Neuronal stem cell (in vitro differentiated cells): ENCODE data around the gene DDX52.

Experiments
- DNase-seq: peaks from one replicate; pipeline ENCODE4 v3.0.0-alpha.2; 2013; ENCODE audit warnings: low spot score
- H2AFZ ChIP-seq: one replicate; pipeline ENCODE4 v1.6.1; 2013; ENCODE audit warnings: mild to moderate bottlenecking, low read length, inconsistent platforms
- H2AK5ac ChIP-seq: 2 replicates; pipeline ENCODE4 v1.6.1; 2013; ENCODE audit warnings: low read depth, mild to moderate bottlenecking, inconsistent platforms, low read length, moderate library complexity, mixed read lengths
- H2BK120ac ChIP-seq: 2 replicates; pipeline ENCODE4 v1.6.1; 2013; ENCODE audit warnings: low read depth, mild to moderate bottlenecking, inconsistent platforms, low read length, moderate library complexity, mixed read lengths
- H2BK12ac ChIP-seq: one replicate; pipeline ENCODE4 v1.6.1; 2013; ENCODE audit warnings: low read length, inconsistent platforms
- H2BK15ac ChIP-seq: 2 replicates; pipeline ENCODE4 v1.6.1; 2013; ENCODE audit warnings: mild to moderate bottlenecking, low read length, inconsistent platforms, mixed read lengths
- H2BK5ac ChIP-seq: one replicate; pipeline ENCODE4 v1.6.1; 2013; ENCODE audit warnings: inconsistent platforms, mild to moderate bottlenecking, low read length, moderate library complexity
- H3K14ac ChIP-seq: one replicate; pipeline ENCODE4 v1.6.1; 2013; ENCODE audit warnings: low read length, inconsistent platforms
- H3K18ac ChIP-seq: 2 replicates; pipeline ENCODE4 v1.6.1; 2013; ENCODE audit warnings: low read length, inconsistent platforms
- H3K23ac ChIP-seq: 2 replicates; pipeline ENCODE4 v1.6.1; 2013; ENCODE audit warnings: low read depth, mild to moderate bottlenecking, mixed read lengths, low read length, inconsistent platforms; ENCODE audit not compliant: poor library complexity
- H3K27ac ChIP-seq: replicated peaks from 3 replicates; pipeline ENCODE4 v1.5.1; 2013; ENCODE audit warnings: low read length, inconsistent platforms
- H3K27me3 ChIP-seq, 3 experiments: 2 replicates each; pipeline ENCODE4 v1.6.1; 2013; ENCODE audit warnings: low read length in 3 of 3, mild to moderate bottlenecking in 2 of 3, inconsistent platforms in 1 of 3, low read depth in 1 of 3, mixed read lengths in 1 of 3, moderate library complexity in 1 of 3; ENCODE audit not compliant: control insufficient read depth in 3 of 3, insufficient read depth in 3 of 3
- H3K36me3 ChIP-seq, 2 donors: replicated peaks in 1 of 2; 2 replicates each; pipeline ENCODE4 v1.6.1; 2013; ENCODE audit warnings: low read length in 2 of 2; ENCODE audit not compliant: control insufficient read depth in 2 of 2, insufficient read depth in 2 of 2
- H3K4ac ChIP-seq: 2 replicates; pipeline ENCODE4 v1.6.1; 2013; ENCODE audit warnings: inconsistent platforms, mild to moderate bottlenecking, low read length, moderate library complexity
- H3K4me1 ChIP-seq, 2 donors: 1 replicate in 1 of 2; 2 replicates in 1 of 2; pipeline ENCODE4 v1.6.1; 2013; ENCODE audit warnings: low read length in 2 of 2, low read depth in 1 of 2; ENCODE audit not compliant: control insufficient read depth in 2 of 2, insufficient read depth in 1 of 2
- H3K4me2 ChIP-seq: one replicate; pipeline ENCODE4 v1.6.1; 2013; ENCODE audit warnings: mild to moderate bottlenecking, low read length, inconsistent platforms; ENCODE audit not compliant: insufficient read depth, poor library complexity, severe bottlenecking
- H3K4me3 ChIP-seq, 2 donors: 2 replicates each; pipeline ENCODE4 v1.5.1; 2013; ENCODE audit warnings: low read length in 2 of 2, mild to moderate bottlenecking in 2 of 2, inconsistent platforms in 1 of 2, moderate library complexity in 1 of 2
- H3K79me1 ChIP-seq: one replicate; pipeline ENCODE4 v1.6.1; 2013; ENCODE audit warnings: low read depth, mild to moderate bottlenecking, inconsistent platforms, low read length, moderate library complexity
- H3K9ac ChIP-seq: one replicate; pipeline ENCODE4 v1.6.1; 2013; ENCODE audit warnings: mild to moderate bottlenecking, low read depth, low read length, inconsistent platforms; ENCODE audit not compliant: poor library complexity
- H3K9me3 ChIP-seq, 2 donors: replicated peaks in 1 of 2; 2 replicates each; pipeline versions ENCODE3 to v1.6.1; 2013; ENCODE audit warnings: low read length in 2 of 2, mild to moderate bottlenecking in 2 of 2, inconsistent platforms in 1 of 2, low read depth in 1 of 2, mixed read lengths in 1 of 2, moderate library complexity in 1 of 2; ENCODE audit not compliant: control insufficient read depth in 2 of 2, insufficient read depth in 1 of 2
- H4K8ac ChIP-seq: one replicate; pipeline ENCODE4 v1.6.1; 2013; ENCODE audit warnings: low read depth, mild to moderate bottlenecking, inconsistent platforms, low read length, moderate library complexity
- H4K91ac ChIP-seq: one replicate; pipeline ENCODE4 v1.6.1; 2013; ENCODE audit warnings: low read length, low read depth, mild to moderate bottlenecking, inconsistent platforms; ENCODE audit not compliant: poor library complexity
- WGBS, 2 donors: extraction: QIAGEN DNeasy Blood & Tissue Kit; methylation state at CpG; one replicate each; pipeline ENCODE4 v1.1.7; 2013; ENCODE audit warnings: missing lambda C conversion rate in 2 of 2, mixed read lengths in 1 of 2; ENCODE audit not compliant: insufficient read length in 2 of 2, insufficient replicate concordance in 1 of 2; ENCODE audit errors: extremely low coverage in 2 of 2; 5-methylcytosine and 5-hydroxymethylcytosine counted together

Gene DDX52

GRCh38 chr17:37607637-37608331 lies 35.5 kb downstream of the DDX52 start:
- H3K27me3 ChIP-seq, result no peaks in the 10 kb centered on the region
- H3K27ac ChIP-seq, result no peak overlapping the region
- no peak for DNase-seq
- H2BK120ac ChIP-seq, result no peak overlapping the region
- no peak overlapping the region for H3K18ac ChIP-seq
- no peak overlapping the region for H3K23ac ChIP-seq
- H3K4me1 ChIP-seq, result no peaks in the 10 kb centered on the region
- no peak overlapping the region for H2AK5ac ChIP-seq
- no peak overlapping the region for H2BK15ac ChIP-seq
- peaks cover 4 to 16% of the 10 kb centered on the region in 2 donors for H3K9me3 ChIP-seq
- peak overlapping the region; percentile 28 for H3K4me2 ChIP-seq
- peaks cover 2 to 43% of the 10 kb centered on the region in 2 donors for H3K36me3 ChIP-seq
- no peak overlapping the region for H3K14ac ChIP-seq
- H3K4ac ChIP-seq, result no peak overlapping the region
- peak overlapping the region in 1 of 2 donors; percentile 67 for H3K4me3 ChIP-seq
- peak overlapping the region; percentile 87 for H2AFZ ChIP-seq
- no peak overlapping the region for H2BK12ac ChIP-seq
- H3K79me1 ChIP-seq, result peaks cover 2% of the 10 kb centered on the region
- H3K9ac ChIP-seq, result peak overlapping the region; percentile 24
- H4K8ac ChIP-seq, result no peak overlapping the region
- WGBS, 2 donors, result no CpG with 5 or more reads among the region's 26 CpGs
- no peak overlapping the region for H2BK5ac ChIP-seq
- H4K91ac ChIP-seq, result no peak overlapping the region

DNA sequence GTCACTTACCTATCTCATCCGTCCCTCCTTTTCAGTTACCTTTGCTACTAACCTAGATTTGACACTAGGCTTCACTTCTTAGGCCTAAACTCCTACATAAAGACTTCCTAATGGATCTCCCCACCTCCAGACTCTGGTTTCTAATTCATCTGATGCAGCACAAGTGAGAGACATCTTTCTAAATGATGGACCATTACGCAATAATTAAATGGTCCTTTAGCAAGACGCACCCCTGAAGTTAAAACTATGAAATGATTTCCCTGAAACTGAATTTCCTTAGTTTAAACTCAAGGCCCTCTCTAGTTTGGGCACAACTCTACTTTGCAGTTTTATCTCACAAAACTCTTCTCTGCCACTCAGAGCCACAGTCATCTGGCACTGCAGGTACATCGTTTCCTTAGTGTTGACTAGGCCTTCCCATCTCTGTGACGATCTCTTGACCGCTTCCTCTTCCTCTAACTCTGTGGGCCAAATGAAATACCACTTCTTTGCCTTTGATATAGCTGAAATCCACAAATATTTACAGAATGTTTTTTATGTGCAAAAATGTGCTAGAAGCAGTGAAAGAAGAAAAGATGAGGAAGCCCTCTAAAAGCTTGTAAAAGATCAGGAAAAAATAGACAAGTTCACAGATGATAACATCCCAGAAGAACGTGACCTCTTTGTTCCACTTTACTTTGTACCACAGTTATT lies 37.3 kb downstream of the DDX52 start:
- H3K27me3 ChIP-seq, result no peaks in the 10 kb centered on the region
- no CpG with 5 or more reads among the region's 7 CpGs for WGBS, 2 donors
- no peak overlapping the region for H3K23ac ChIP-seq
- no peak overlapping the region for H2BK5ac ChIP-seq
- H3K9me3 ChIP-seq, result peaks cover 4 to 16% of the 10 kb centered on the region in 2 donors
- no peak overlapping the region for H2BK12ac ChIP-seq
- no peak overlapping the region for H3K4me2 ChIP-seq
- no peak overlapping the region for H4K8ac ChIP-seq
- H3K4ac ChIP-seq, result no peak overlapping the region
- no peak overlapping the region for H2AFZ ChIP-seq
- H3K9ac ChIP-seq, result no peak overlapping the region
- H3K79me1 ChIP-seq, result peaks cover 2% of the 10 kb centered on the region
- H3K27ac ChIP-seq, result no peak overlapping the region
- no peak overlapping the region for H2AK5ac ChIP-seq
- no peak overlapping the region for H3K18ac ChIP-seq
- H2BK15ac ChIP-seq, result no peak overlapping the region
- H2BK120ac ChIP-seq, result no peak overlapping the region
- H3K36me3 ChIP-seq, result peaks cover 2 to 36% of the 10 kb centered on the region in 2 donors
- H3K4me3 ChIP-seq, result no peak overlapping the region
- DNase-seq, result no peak
- H4K91ac ChIP-seq, result no peak overlapping the region
- no peak overlapping the region for H3K14ac ChIP-seq
- H3K4me1 ChIP-seq, result no peaks in the 10 kb centered on the region

GRCh38 chr17:37605081-37605480 lies 38.2 kb downstream of the DDX52 start:
- no peak overlapping the region for H3K9ac ChIP-seq
- H3K4me2 ChIP-seq, result no peak overlapping the region
- H2BK12ac ChIP-seq, result no peak overlapping the region
- H3K4ac ChIP-seq, result no peak overlapping the region
- no peak overlapping the region for H2AK5ac ChIP-seq
- H4K91ac ChIP-seq, result no peak overlapping the region
- H2AFZ ChIP-seq, result no peak overlapping the region
- H3K4me3 ChIP-seq, result no peak overlapping the region
- H3K27me3 ChIP-seq, result no peaks in the 10 kb centered on the region
- no peak overlapping the region for H3K18ac ChIP-seq
- H3K4me1 ChIP-seq, result no peaks in the 10 kb centered on the region
- H3K14ac ChIP-seq, result no peak overlapping the region
- DNase-seq, result no peak
- peaks cover 2% of the 10 kb centered on the region for H3K79me1 ChIP-seq
- no peak overlapping the region for H3K27ac ChIP-seq
- H2BK15ac ChIP-seq, result no peak overlapping the region
- no CpG with 5 or more reads among the region's 4 CpGs for WGBS, 2 donors
- H3K36me3 ChIP-seq, result peaks cover 2 to 44% of the 10 kb centered on the region in 2 donors
- H3K9me3 ChIP-seq, result peaks cover 4 to 16% of the 10 kb centered on the region in 2 donors
- no peak overlapping the region for H2BK120ac ChIP-seq
- H2BK5ac ChIP-seq, result no peak overlapping the region
- H3K23ac ChIP-seq, result no peak overlapping the region
- H4K8ac ChIP-seq, result no peak overlapping the region

GRCh38 chr17:37604556-37604955 lies 38.7 kb downstream of the DDX52 start:
- no peak for DNase-seq
- H2BK120ac ChIP-seq, result no peak overlapping the region
- H4K8ac ChIP-seq, result no peak overlapping the region
- peaks cover 4 to 16% of the 10 kb centered on the region in 2 donors for H3K9me3 ChIP-seq
- H2BK5ac ChIP-seq, result no peak overlapping the region
- H2BK12ac ChIP-seq, result no peak overlapping the region
- no peak overlapping the region for H2AK5ac ChIP-seq
- H3K23ac ChIP-seq, result no peak overlapping the region
- H3K4me3 ChIP-seq, result no peak overlapping the region
- no peak overlapping the region for H3K4ac ChIP-seq
- no peak overlapping the region for H2BK15ac ChIP-seq
- no peak overlapping the region for H3K14ac ChIP-seq
- no peak overlapping the region for H3K9ac ChIP-seq
- no peak overlapping the region for H4K91ac ChIP-seq
- H3K27ac ChIP-seq, result no peak overlapping the region
- peaks cover 2% of the 10 kb centered on the region for H3K79me1 ChIP-seq
- WGBS, 2 donors, result no CpG with 5 or more reads among the region's 6 CpGs
- no peak overlapping the region for H3K18ac ChIP-seq
- H2AFZ ChIP-seq, result no peak overlapping the region
- H3K27me3 ChIP-seq, result no peaks in the 10 kb centered on the region
- H3K4me1 ChIP-seq, result no peaks in the 10 kb centered on the region
- H3K4me2 ChIP-seq, result no peak overlapping the region
- peaks cover 2 to 49% of the 10 kb centered on the region in 2 donors for H3K36me3 ChIP-seq
